GM12878 (cell line): ENCODE measurements around the gene GEMIN2. TPM values are rescaled to one million over a fixed set of nuclear protein-coding genes. Genes with fewer than 3 reads are reported as not detected.
A peak's percentile ranks its signal among the peaks of the same experiment; 100 is the strongest.

Experiments used
- ATAC-seq: fragments of 200-7000 bp; cut with Tn5 transposase; 3 replicates; pipeline ENCODE4 v1.9.1; 2020; ENCODE audit warnings: mild to moderate bottlenecking, moderate library complexity
- BruUV-seq: library from RNA; stranded (reverse); fragments of 400-500 nt; replicated peaks from 2 replicates; lab custom pipeline; 2021; lab: Mats Ljungman, UMichigan
- CTCF ChIA-PET: fragments of 300-600 bp; sonication (Branson Sonifier 250); formaldehyde crosslinking; extraction: SDS; loops from one replicate; lab custom pipeline; 2021; ENCODE audit warnings: inconsistent platforms; lab: Yijun Ruan, JAX
- POLR2A ChIA-PET: fragments of 350-600 bp; formaldehyde crosslinking; extraction: SDS; loops from one replicate; lab custom pipeline; 2021; ENCODE audit warnings: inconsistent platforms; lab: Charles Lee
- RAD21 ChIA-PET: fragments of 300-600 bp; sonication (Branson Sonifier 250); formaldehyde crosslinking; loops from one replicate; lab custom pipeline; 2023; ENCODE audit warnings: antibody characterized with exemption; ENCODE audit not compliant: unreplicated experiment; lab: Charles Lee
- SMC1A ChIA-PET: fragments of 300-600 bp; sonication (Branson Sonifier 250); formaldehyde crosslinking; loops from one replicate; lab custom pipeline; 2023; ENCODE audit not compliant: unreplicated experiment, uncharacterized antibody; lab: Charles Lee
- DNase-seq: peaks from one replicate; pipeline ENCODE4 v3.0.0-alpha.2; 2011; ENCODE audit warnings: low read depth, low spot score
- FAIRE-seq: peaks from 3 replicates; lab custom pipeline; 2011; peaks lifted over from hg19 to GRCh38; lab: Jason Lieb, UNC
- H2AFZ ChIP-seq: 2 replicates; pipeline ENCODE4 v1.6.0; 2011; ENCODE audit warnings: low read depth, low read length, control low read depth; ENCODE audit not compliant: control insufficient read depth
- H3K27ac ChIP-seq: 2 replicates; pipeline ENCODE4 v1.5.1; 2011; ENCODE audit warnings: control low read depth; ENCODE audit not compliant: control insufficient read depth, insufficient read depth
- H3K27me3 ChIP-seq, 2 experiments: replicated peaks in 1 of 2; 2 replicates each; pipeline versions ENCODE4 v1.6.0 to v1.6.1; 2011; ENCODE audit warnings: low read length in 1 of 2; ENCODE audit not compliant: control insufficient read depth in 2 of 2, insufficient read depth in 2 of 2
- H3K36me3 ChIP-seq, 2 experiments: 2 replicates each; pipeline ENCODE4 v1.5.1; 2011; ENCODE audit warnings: low read length in 1 of 2; ENCODE audit not compliant: control insufficient read depth in 2 of 2, insufficient read depth in 2 of 2
- H3K4me1 ChIP-seq: 2 replicates; pipeline ENCODE4 v1.6.1; 2011; ENCODE audit warnings: mild to moderate bottlenecking, low read length, moderate library complexity, mixed read lengths; ENCODE audit not compliant: control insufficient read depth, insufficient read depth
- H3K4me2 ChIP-seq: 2 replicates; pipeline ENCODE4 v1.6.0; 2011; ENCODE audit warnings: control low read depth; ENCODE audit not compliant: control insufficient read depth, insufficient read depth
- H3K4me3 ChIP-seq: fragments of 200-600 bp; sonication (generic); 2 replicates; pipeline ENCODE4 v1.5.1; 2016
- H3K79me2 ChIP-seq: 2 replicates; pipeline ENCODE4 v1.6.0; 2011; ENCODE audit warnings: low read length; ENCODE audit not compliant: control insufficient read depth, insufficient read depth
- H3K9ac ChIP-seq: 2 replicates; pipeline ENCODE4 v1.8.0; 2011; ENCODE audit warnings: low read length, control low read depth, mixed read lengths; ENCODE audit not compliant: control insufficient read depth, insufficient read depth
- H3K9me3 ChIP-seq: replicated peaks from 3 replicates; pipeline ENCODE4 v1.5.1; 2011; ENCODE audit warnings: mild to moderate bottlenecking, low read length; ENCODE audit not compliant: control insufficient read depth, insufficient read depth
- H4K20me1 ChIP-seq: 2 replicates; pipeline ENCODE4 v1.6.0; 2011; ENCODE audit not compliant: control insufficient read depth, insufficient read depth
- SP1 ChIP-seq: IDR thresholded peaks from one replicate; pipeline ENCODE4 v1.6.1; 2011; ENCODE audit warnings: low read depth, low read length
- WGBS: methylation state at CpG from one replicate; pipeline ENCODE4 v1.1.6; 2016; ENCODE audit warnings: low lambda C conversion rate; ENCODE audit not compliant: insufficient replicate concordance, insufficient coverage; ENCODE audit errors: missing lambda C conversion rate; 5-methylcytosine and 5-hydroxymethylcytosine counted together
- in situ Hi-C: fragments of 300-500 bp; cut with MboI; formaldehyde crosslinking; loops from 9 replicates; pipeline ENCODE4 v1.14.3; 2018; ENCODE audit warnings: mixed read lengths
- intact Hi-C: fragments of 100-400 bp; cut with micrococcal nuclease; formaldehyde crosslinking; loops from one replicate; pipeline ENCODE4 v1.14.2; 2022; ENCODE audit not compliant: unreplicated experiment
- polyA plus RNA-seq, 11 experiments: library from polyadenylated mRNA; depleted of rRNA in 4 of 11; unstranded in 6 of 11; stranded (reverse) in 5 of 11; fragments of >200 nt; fragmentation: Nextera tagmentation in 4 of 11; fragmentation: Illumina TruSeq in 1 of 11; extraction: Ambion mirVana in 4 of 11; extraction: Trizol in 1 of 11; gene quantifications; 1 replicate in 1 of 11; 2 replicates in 10 of 11; pipeline versions ENCODE4 v1.2.1 to v1.2.3, GENCODE V29; 2011 to 2016; ENCODE audit warnings: inconsistent platforms in 2 of 11, missing spikeins in 2 of 11, low read depth in 1 of 11
- total RNA-seq, 4 experiments: library from RNA; depleted of rRNA in 3 of 4; stranded (reverse); fragments of >200 nt in 3 of 4; fragmentation: Illumina TruSeq in 1 of 4; extraction: Trizol in 1 of 4; gene quantifications; 2 replicates each; pipeline versions ENCODE4 v1.2.1 to v1.2.3, GENCODE V29; 2013 to 2021
- TF ChIP-seq, protein P1 (sequence below): fragments of 450-650 bp; IDR thresholded peaks from 2 replicates; pipeline ENCODE4 v1.6.1; 2018; ENCODE audit warnings: borderline replicate concordance, mild to moderate bottlenecking; ENCODE audit not compliant: partially characterized antibody

GEMIN2 gene
- total and polyA plus RNA-seq, 10 of the 15 experiments (the other 5 are each of a cell fraction or from before 2014, with no cell fraction given) = 25.9 to 69.3 (median 46.1) TPM

DNA sequence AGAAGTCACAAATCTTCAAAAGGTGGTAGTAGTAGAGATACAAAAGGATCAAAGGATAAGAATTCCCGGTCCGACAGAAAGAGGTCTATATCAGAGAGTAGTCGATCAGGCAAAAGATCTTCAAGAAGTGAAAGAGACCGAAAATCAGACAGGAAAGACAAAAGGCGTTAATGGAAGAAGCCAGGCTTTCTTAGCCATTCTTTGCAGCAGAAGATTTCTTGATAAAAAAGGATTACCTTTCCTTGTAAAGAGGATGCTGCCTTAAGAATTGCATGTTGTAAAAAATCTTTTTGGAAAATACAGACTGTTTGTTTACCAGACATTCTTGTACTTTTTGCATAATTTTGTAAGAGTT lies 67.5 kb downstream of the GEMIN2 start:
- Histone ChIP-seq H3K4me1 (no peaks in the 10 kb centered on the region), H3K9me3 (no peaks in the 10 kb centered on the region), H3K9ac (no peak overlapping the region), H3K79me2 (peaks cover 19% of the 10 kb centered on the region), H3K4me2 (no peak overlapping the region), H3K36me3 (peaks cover 13 to 48% of the 10 kb centered on the region in 2 experiments), H3K27ac (no peak overlapping the region), H3K4me3 (no peak overlapping the region), H2AFZ (no peak overlapping the region), H3K27me3 (no peaks in the 10 kb centered on the region), H4K20me1 (no peaks in the 10 kb centered on the region)
- in situ Hi-C loops (no loop called here), intact Hi-C loops (no loop called here)
- POLR2A ChIA-PET = no interaction called here
- RAD21 ChIA-PET = interaction anchor here (1.2 kb wide), 1 partner anchor 50 kb away, joined by 3 read pairs; no protein-coding TSS in a partner anchor
- ATAC-seq (no peak), FAIRE-seq (no peak), DNase-seq (no peak)
- BruUV-seq = no TSS peak
- SMC1A ChIA-PET = interaction anchor here (1.1 kb wide), 1 partner anchor 14 kb away, joined by 4 read pairs; no protein-coding TSS in a partner anchor
- 87% methylated on average over 5 of the region's 5 CpGs for WGBS
- CTCF ChIA-PET = no interaction called here
- no peak for TF ChIP-seq SP1
- TF ChIP-seq, protein P1, sequence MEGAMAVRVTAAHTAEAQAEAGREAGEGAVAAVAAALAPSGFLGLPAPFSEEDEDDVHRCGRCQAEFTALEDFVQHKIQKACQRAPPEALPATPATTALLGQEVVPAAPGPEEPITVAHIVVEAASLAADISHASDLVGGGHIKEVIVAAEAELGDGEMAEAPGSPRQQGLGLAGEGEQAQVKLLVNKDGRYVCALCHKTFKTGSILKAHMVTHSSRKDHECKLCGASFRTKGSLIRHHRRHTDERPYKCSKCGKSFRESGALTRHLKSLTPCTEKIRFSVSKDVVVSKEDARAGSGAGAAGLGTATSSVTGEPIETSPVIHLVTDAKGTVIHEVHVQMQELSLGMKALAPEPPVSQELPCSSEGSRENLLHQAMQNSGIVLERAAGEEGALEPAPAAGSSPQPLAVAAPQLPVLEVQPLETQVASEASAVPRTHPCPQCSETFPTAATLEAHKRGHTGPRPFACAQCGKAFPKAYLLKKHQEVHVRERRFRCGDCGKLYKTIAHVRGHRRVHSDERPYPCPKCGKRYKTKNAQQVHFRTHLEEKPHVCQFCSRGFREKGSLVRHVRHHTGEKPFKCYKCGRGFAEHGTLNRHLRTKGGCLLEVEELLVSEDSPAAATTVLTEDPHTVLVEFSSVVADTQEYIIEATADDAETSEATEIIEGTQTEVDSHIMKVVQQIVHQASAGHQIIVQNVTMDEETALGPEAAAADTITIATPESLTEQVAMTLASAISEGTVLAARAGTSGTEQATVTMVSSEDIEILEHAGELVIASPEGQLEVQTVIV = peak; percentile 0
